Aorta (tissue), 5 donors: ENCODE results near the gene STAMBPL1. TPM values are rescaled to one million over a fixed set of nuclear protein-coding genes. Genes with fewer than 3 reads are reported as not detected.
A peak's percentile ranks its signal among the peaks of the same experiment; 100 is the strongest.

ENCODE experiments used
- ATAC-seq: fragments of 200-7000 bp; cut with Tn5 transposase; one replicate; pipeline ENCODE4 v1.9.1; 2022; ENCODE audit warnings: moderate library complexity; ENCODE audit not compliant: low FRiP score
- DNase-seq, 2 donors: peaks; one replicate each; pipeline ENCODE4 v3.0.0-alpha.2; 2020
- H3K27ac ChIP-seq, 2 donors: one replicate each; pipeline ENCODE4 v1.5.1; 2013; ENCODE audit warnings: low read length in 2 of 2, mild to moderate bottlenecking in 2 of 2, moderate library complexity in 2 of 2, control low read depth in 1 of 2, inconsistent platforms in 1 of 2, low read depth in 1 of 2
- H3K27me3 ChIP-seq, 2 donors: one replicate each; pipeline ENCODE4 v1.6.1; 2013; ENCODE audit warnings: control low read depth in 1 of 2, low read length in 1 of 2, mild to moderate bottlenecking in 1 of 2, moderate library complexity in 1 of 2; ENCODE audit not compliant: insufficient read depth in 2 of 2, control insufficient read depth in 1 of 2
- H3K36me3 ChIP-seq, 2 donors: one replicate each; pipeline ENCODE4 v1.6.1; 2013; ENCODE audit warnings: control low read depth in 1 of 2, low read length in 1 of 2, mild to moderate bottlenecking in 1 of 2; ENCODE audit not compliant: insufficient read depth in 2 of 2, control insufficient read depth in 1 of 2
- H3K4me1 ChIP-seq, 2 donors: one replicate each; pipeline ENCODE4 v1.6.1; 2013; ENCODE audit warnings: low read length in 2 of 2, control low read depth in 1 of 2, mild to moderate bottlenecking in 1 of 2, moderate library complexity in 1 of 2; ENCODE audit not compliant: insufficient read depth in 2 of 2, control insufficient read depth in 1 of 2
- H3K4me3 ChIP-seq, 2 donors: one replicate each; pipeline ENCODE4 v1.5.1; 2013; ENCODE audit warnings: low read length in 2 of 2, control low read depth in 1 of 2, mild to moderate bottlenecking in 1 of 2
- H3K9me3 ChIP-seq: one replicate; pipeline ENCODE4 v1.6.1; 2013; ENCODE audit warnings: mild to moderate bottlenecking, low read length; ENCODE audit not compliant: control insufficient read depth
- WGBS, 2 donors: extraction: QIAGEN DNeasy Blood & Tissue Kit; methylation state at CpG; one replicate each; pipeline ENCODE4 v1.1.7; 2013; 5-methylcytosine and 5-hydroxymethylcytosine counted together
- intact Hi-C, 2 donors: fragments of 100-400 bp; cut with DNase I; formaldehyde crosslinking; loops; one replicate each; pipeline versions ENCODE4 v1.14.2 to v1.15.0; 2022
- polyA plus RNA-seq, 2 donors: library from polyadenylated mRNA; stranded (reverse); fragments of 200-250 nt; gene quantifications; one replicate each; pipeline ENCODE4 v1.2.3, GENCODE V29; 2013
- total RNA-seq, 2 donors: library from RNA; stranded (reverse); fragmentation: NEBNext Ultra II Directional; extraction: Animal tissue kit (Norgen Biotek cat#: 25700); gene quantifications; one replicate each; pipeline ENCODE4 v1.2.1, GENCODE V29; 2021
- donor health status: healthy with polysubstance abuse.
- donor health status: Bipolar disorder and iron deficiency.
- donor health status: DM: no; HTN: no; CAD: no.
- donor health status: DM: no; HTN: no; CAD: no.
- donor health status: DM: yes; HTN: yes; CAD: no.

The STAMBPL1 gene
- total and polyA plus RNA-seq, 4 donors = 0.63 to 12.0 (median 2.9) TPM

GRCh38 chr10:88851706-88852105 lies 28.3 kb upstream of the STAMBPL1 start, which contains the start of gene ANKRD22:
Gene ANKRD22 (minus strand): TSS chr10:88851844. CDS start chr10:88851607, 237 bp downstream.
- 69 to 75% methylated on average over 5 of the region's 5 CpGs for WGBS, 2 donors

GRCh38 chr10:88852327-88852726 lies 27.7 kb upstream of the STAMBPL1 start:
- H3K4me1 ChIP-seq = no peaks in the 10 kb centered on the region
- no peaks in the 10 kb centered on the region for H3K27me3 ChIP-seq
- intact Hi-C loops = no loop called here
- H3K36me3 ChIP-seq = no peaks in the 10 kb centered on the region
- WGBS, 2 donors = 73 to 77% methylated on average over 4 of the region's 4 CpGs
- no peak overlapping the region for H3K27ac ChIP-seq
- H3K4me3 ChIP-seq = no peak overlapping the region
- H3K9me3 ChIP-seq = no peaks in the 10 kb centered on the region
- ATAC-seq (no peak), DNase-seq (no peak)

More at GRCh38 chr10:88851706-88852105, 28.3 kb upstream of the STAMBPL1 start, which contains the start of gene ANKRD22:
- Histone ChIP-seq H3K9me3 (no peaks in the 10 kb centered on the region), H3K27me3 (no peaks in the 10 kb centered on the region), H3K27ac (no peak within 1 kb of the TSS), H3K4me3 (no peak within 1 kb of the TSS), H3K36me3 (no peaks in the 10 kb centered on the region), H3K4me1 (no peaks in the 10 kb centered on the region)
- DNase-seq (no peak), ATAC-seq (peak; percentile 54)
- intact Hi-C loops = no loop called here

- H3K27me3 ChIP-seq = no peaks in the 10 kb centered on the region
- DNase-seq = no peak
- H3K4me3 ChIP-seq = no peak overlapping the region
- no peaks in the 10 kb centered on the region for H3K9me3 ChIP-seq
- H3K4me1 ChIP-seq = no peaks in the 10 kb centered on the region
- H3K27ac ChIP-seq = no peak overlapping the region
- 72 to 74% methylated on average over 4 of the region's 4 CpGs for WGBS, 2 donors
- no peaks in the 10 kb centered on the region for H3K36me3 ChIP-seq
- ATAC-seq = no peak
- intact Hi-C loops = no loop called here
Measured at GRCh38 chr10:88853155-88853881, 26.7 kb upstream of the STAMBPL1 start.

GRCh38 chr10:88854684-88855083 lies 25.4 kb upstream of the STAMBPL1 start:
- DNase-seq (no peak), ATAC-seq (no peak)
- Histone ChIP-seq H3K27me3 (no peaks in the 10 kb centered on the region), H3K36me3 (no peaks in the 10 kb centered on the region), H3K9me3 (no peaks in the 10 kb centered on the region), H3K4me1 (no peaks in the 10 kb centered on the region), H3K4me3 (no peak overlapping the region), H3K27ac (no peak overlapping the region)
- intact Hi-C loops = no loop called here
- 51 to 59% methylated on average over 3 of the region's 3 CpGs for WGBS, 2 donors

- no peaks in the 10 kb centered on the region for H3K4me1 ChIP-seq
- intact Hi-C loops = no loop called here
- H3K27me3 ChIP-seq = no peaks in the 10 kb centered on the region
- no peak for ATAC-seq
- no peaks in the 10 kb centered on the region for H3K9me3 ChIP-seq
- no peak for DNase-seq
- no peak overlapping the region for H3K27ac ChIP-seq
- no peak overlapping the region for H3K4me3 ChIP-seq
- H3K36me3 ChIP-seq = no peaks in the 10 kb centered on the region
Measured at GRCh38 chr10:88857831-88858230, 22.2 kb upstream of the STAMBPL1 start.

- intact Hi-C loops = no loop called here
- Histone ChIP-seq H3K27me3 (no peaks in the 10 kb centered on the region), H3K36me3 (no peaks in the 10 kb centered on the region), H3K4me3 (no peak overlapping the region), H3K9me3 (no peaks in the 10 kb centered on the region), H3K4me1 (no peaks in the 10 kb centered on the region), H3K27ac (no peak overlapping the region)
- DNase-seq = no peak
- no peak for ATAC-seq
- WGBS, 2 donors = 62 to 63% methylated on average over 2 of the region's 2 CpGs
Measured at GRCh38 chr10:88858491-88858890, 21.6 kb upstream of the STAMBPL1 start.

GRCh38 chr10:88861036-88861435 lies 19.0 kb upstream of the STAMBPL1 start:
- Histone ChIP-seq H3K9me3 (no peaks in the 10 kb centered on the region), H3K36me3 (no peaks in the 10 kb centered on the region), H3K4me1 (no peaks in the 10 kb centered on the region), H3K4me3 (no peak overlapping the region), H3K27ac (no peak overlapping the region), H3K27me3 (no peaks in the 10 kb centered on the region)
- no peak for ATAC-seq
- WGBS, 2 donors = 53 to 90% methylated on average over 1 of the region's 1 CpG
- intact Hi-C loops = no loop called here
- DNase-seq = no peak

- intact Hi-C loops = no loop called here
- 90 to 94% methylated on average over 4 of the region's 4 CpGs for WGBS, 2 donors
- H3K9me3 ChIP-seq = no peaks in the 10 kb centered on the region
- no peak for DNase-seq
- H3K27ac ChIP-seq = no peak overlapping the region
- no peaks in the 10 kb centered on the region for H3K4me1 ChIP-seq
- H3K27me3 ChIP-seq = no peaks in the 10 kb centered on the region
- H3K4me3 ChIP-seq = no peak overlapping the region
- no peaks in the 10 kb centered on the region for H3K36me3 ChIP-seq
- no peak for ATAC-seq
Measured at GRCh38 chr10:88865281-88865876, 14.7 kb upstream of the STAMBPL1 start.

GRCh38 chr10:88866454-88866853 lies 13.6 kb upstream of the STAMBPL1 start:
- H3K27me3 ChIP-seq = no peaks in the 10 kb centered on the region
- DNase-seq (no peak), ATAC-seq (no peak)
- intact Hi-C loops = no loop called here
- H3K36me3 ChIP-seq = no peaks in the 10 kb centered on the region
- no peak overlapping the region for H3K4me3 ChIP-seq
- H3K27ac ChIP-seq = no peak overlapping the region
- 98 to 99% methylated on average over 2 of the region's 2 CpGs for WGBS, 2 donors
- no peaks in the 10 kb centered on the region for H3K9me3 ChIP-seq
- no peaks in the 10 kb centered on the region for H3K4me1 ChIP-seq
